Measurements from ENCODE around the gene LECT2.

The LECT2 gene

GRCh38 chr5:135954899-135955298, at the start of gene LECT2:
TSS of gene LECT2 (minus strand) at chr5:135954983. CDS start at chr5:135954833, 150 bp downstream.
- DNase-seq (ENCODE audit: low read depth in 3 of 3) = no peak

GRCh38 chr5:136004436-136004835, 49.7 kb upstream of the LECT2 start:
- no peak for DNase-seq (ENCODE audit: low read depth in 3 of 3)

- DNase-seq (ENCODE audit: low read depth in 3 of 3) = no peak
Measured at GRCh38 chr5:136001466-136001981, 46.7 kb upstream of the LECT2 start.

- DNase-seq (ENCODE audit: low read depth in 3 of 3) = no peak
Measured at GRCh38 chr5:136000932-136001331, 46.1 kb upstream of the LECT2 start.

GRCh38 chr5:136000147-136000546, 45.4 kb upstream of the LECT2 start:
- no peak for DNase-seq (ENCODE audit: low read depth in 3 of 3)

- DNase-seq (ENCODE audit: low read depth in 3 of 3) = no peak
Measured at GRCh38 chr5:135999406-136000139, 44.8 kb upstream of the LECT2 start.

GRCh38 chr5:135998889-135999288, 44.1 kb upstream of the LECT2 start:
- no peak for DNase-seq (ENCODE audit: low read depth in 3 of 3)

- no peak for DNase-seq (ENCODE audit: low read depth in 3 of 3)
Measured at GRCh38 chr5:135997673-135998335, 43.0 kb upstream of the LECT2 start.

- DNase-seq (ENCODE audit: low read depth in 3 of 3) = no peak
Measured at GRCh38 chr5:135996611-135997010, 41.8 kb upstream of the LECT2 start.

- no peak for DNase-seq (ENCODE audit: low read depth in 3 of 3)
Measured at GRCh38 chr5:135995976-135996375, 41.2 kb upstream of the LECT2 start.

- DNase-seq (ENCODE audit: low read depth in 3 of 3) = no peak
Measured at GRCh38 chr5:135993880-135994636, 39.3 kb upstream of the LECT2 start.

GRCh38 chr5:135993335-135993879, 38.6 kb upstream of the LECT2 start:
- no peak for DNase-seq (ENCODE audit: low read depth in 3 of 3)

- DNase-seq (ENCODE audit: low read depth in 3 of 3) = no peak
Measured at GRCh38 chr5:135991429-135991828, 36.6 kb upstream of the LECT2 start.

GRCh38 chr5:135990528-135991255, 35.9 kb upstream of the LECT2 start:
- no peak for DNase-seq (ENCODE audit: low read depth in 3 of 3)

GRCh38 chr5:135989686-135990085, 34.9 kb upstream of the LECT2 start:
- no peak for DNase-seq (ENCODE audit: low read depth in 3 of 3)

GRCh38 chr5:135988546-135988945, 33.8 kb upstream of the LECT2 start:
- DNase-seq (ENCODE audit: low read depth in 3 of 3) = no peak

GRCh38 chr5:135986891-135987401, 32.2 kb upstream of the LECT2 start:
- DNase-seq (ENCODE audit: low read depth in 3 of 3) = no peak

GRCh38 chr5:135986401-135986800, 31.6 kb upstream of the LECT2 start:
- no peak for DNase-seq (ENCODE audit: low read depth in 3 of 3)

GRCh38 chr5:135985951-135986350, 31.2 kb upstream of the LECT2 start:
- no peak for DNase-seq (ENCODE audit: low read depth in 3 of 3)

- DNase-seq (ENCODE audit: low read depth in 3 of 3) = no peak
Measured at GRCh38 chr5:135980620-135981019, 25.8 kb upstream of the LECT2 start.

GRCh38 chr5:135979510-135979909, 24.7 kb upstream of the LECT2 start:
- no peak for DNase-seq (ENCODE audit: low read depth in 3 of 3)

Data from stimulated activated CD4-positive, alpha-beta T cell treated with anti-CD3 and anti-CD28 coated beads, TNF-alpha, amount 100 ng/mL, for 24 hours (primary cell).